SU-DHL-6 (cell line): Measurements from ENCODE around the gene LEFTY1.

Source experiments
- H2AFZ ChIP-seq: fragments of 200-600 bp; sonication (generic); 2 replicates; pipeline ENCODE4 v1.6.1; 2014; ENCODE audit warnings: low read depth, mild to moderate bottlenecking, moderate library complexity, mixed read lengths, antibody characterized with exemption, low read length; ENCODE audit not compliant: severe bottlenecking
- H3F3A ChIP-seq: fragments of 200-600 bp; shearing (Covaris generic); 2 replicates; pipeline ENCODE4 v1.6.0; 2016; ENCODE audit warnings: antibody characterized with exemption, mild to moderate bottlenecking; ENCODE audit not compliant: insufficient read depth
- H3K27ac ChIP-seq: fragments of 200-600 bp; sonication (generic); 2 replicates; pipeline ENCODE4 v1.5.1; 2016; ENCODE audit warnings: low read depth, mild to moderate bottlenecking, low read length, moderate library complexity, mixed read lengths
- H3K27me3 ChIP-seq: fragments of 200-600 bp; sonication (generic), shearing (Covaris generic); 2 replicates; pipeline ENCODE4 v1.6.0; 2014; ENCODE audit warnings: mild to moderate bottlenecking, low read length
- H3K36me3 ChIP-seq: fragments of 200-600 bp; sonication (generic); 2 replicates; pipeline ENCODE4 v1.6.1; 2014; ENCODE audit warnings: mild to moderate bottlenecking, low read length, mixed read lengths
- H3K4me2 ChIP-seq: fragments of 300-600, 200-600 bp; shearing (Covaris generic), sonication (generic); 2 replicates; pipeline ENCODE4 v1.6.0; 2014; ENCODE audit warnings: low read length, low read depth, mild to moderate bottlenecking; ENCODE audit not compliant: poor library complexity, severe bottlenecking
- H3K4me3 ChIP-seq: fragments of 200-600 bp; sonication (generic); 2 replicates; pipeline ENCODE4 v1.5.1; 2014; ENCODE audit warnings: antibody characterized with exemption, low read length, mild to moderate bottlenecking, mixed read lengths; ENCODE audit not compliant: insufficient read depth, poor library complexity, severe bottlenecking
- H3K79me2 ChIP-seq: fragments of 200-600 bp; sonication (generic); 2 replicates; pipeline ENCODE4 v1.6.1; 2014; ENCODE audit warnings: mild to moderate bottlenecking, low read length, moderate library complexity; ENCODE audit not compliant: insufficient read depth
- H3K9ac ChIP-seq: fragments of 200-600 bp; sonication (generic); 2 replicates; pipeline ENCODE4 v1.7.0; 2014; ENCODE audit warnings: mild to moderate bottlenecking, low read length
- H3K9me2 ChIP-seq: fragments of 200-600 bp; sonication (generic); replicated peaks from 2 replicates; pipeline ENCODE4 v1.6.1; 2014; ENCODE audit warnings: low read length; ENCODE audit not compliant: insufficient read depth
- H3K9me3 ChIP-seq: fragments of 200-600 bp; sonication (generic); 2 replicates; pipeline ENCODE4 v1.6.1; 2014; ENCODE audit warnings: low read length, mixed read lengths; ENCODE audit not compliant: insufficient read depth
- H4K20me1 ChIP-seq: fragments of 200-600 bp; sonication (generic); 2 replicates; pipeline ENCODE4 v1.6.1; 2014; ENCODE audit warnings: low read depth, mild to moderate bottlenecking, antibody characterized with exemption, low read length, moderate library complexity, mixed read lengths
- CTCF ChIP-seq: fragments of 200-600 bp; sonication (generic); IDR thresholded peaks from one replicate; pipeline ENCODE4 v1.5.1; 2017; ENCODE audit warnings: antibody characterized with exemption, mild to moderate bottlenecking, low read length, moderate library complexity; ENCODE audit not compliant: insufficient read depth, poor library complexity, severe bottlenecking
- EZH2phosphoT487 ChIP-seq: fragments of 200-600 bp; sonication (generic), shearing (Covaris generic); conservative IDR thresholded peaks from 2 replicates; pipeline ENCODE4 v1.6.1; 2018; ENCODE audit warnings: mild to moderate bottlenecking, antibody characterized with exemption, low read length, moderate library complexity, mixed read lengths

LEFTY1 gene

GRCh38 chr1:225871359-225872074 is 17.4 kb downstream of the LEFTY1 start:
- H3K9ac ChIP-seq: no peak overlapping the region
- no peak overlapping the region for H3K27ac ChIP-seq
- no peaks in the 10 kb centered on the region for H3K36me3 ChIP-seq
- H3F3A ChIP-seq: no peaks in the 10 kb centered on the region
- H2AFZ ChIP-seq: no peak overlapping the region
- no peaks in the 10 kb centered on the region for H3K27me3 ChIP-seq
- no peaks in the 10 kb centered on the region for H3K79me2 ChIP-seq
- no peak overlapping the region for H3K4me2 ChIP-seq
- H4K20me1 ChIP-seq: no peaks in the 10 kb centered on the region
- TF ChIP-seq CTCF: no peak
- no peak for TF ChIP-seq EZH2phosphoT487
- H3K9me2 ChIP-seq: no peaks in the 10 kb centered on the region
- H3K4me3 ChIP-seq: no peak overlapping the region
- H3K9me3 ChIP-seq: no peaks in the 10 kb centered on the region

GRCh38 chr1:225870911-225871310 is 18.0 kb downstream of the LEFTY1 start:
- H3K9ac ChIP-seq: no peak overlapping the region
- no peaks in the 10 kb centered on the region for H3K36me3 ChIP-seq
- no peaks in the 10 kb centered on the region for H3K27me3 ChIP-seq
- TF ChIP-seq CTCF: no peak
- no peak for TF ChIP-seq EZH2phosphoT487
- no peak overlapping the region for H3K4me3 ChIP-seq
- H2AFZ ChIP-seq: no peak overlapping the region
- no peak overlapping the region for H3K27ac ChIP-seq
- no peaks in the 10 kb centered on the region for H3K9me2 ChIP-seq
- H3K9me3 ChIP-seq: no peaks in the 10 kb centered on the region
- H3K79me2 ChIP-seq: no peaks in the 10 kb centered on the region
- H3K4me2 ChIP-seq: no peak overlapping the region
- H3F3A ChIP-seq: no peaks in the 10 kb centered on the region
- no peaks in the 10 kb centered on the region for H4K20me1 ChIP-seq

- H3K36me3 ChIP-seq: no peaks in the 10 kb centered on the region
These were observed 20.2 kb downstream of the LEFTY1 start for GRCh38 chr1:225868631-225869330.

More at GRCh38 chr1:225868631-225869330, 20.2 kb downstream of the LEFTY1 start:
- no peak overlapping the region for H3K4me2 ChIP-seq
- H4K20me1 ChIP-seq: no peaks in the 10 kb centered on the region
- no peaks in the 10 kb centered on the region for H3F3A ChIP-seq
- no peak overlapping the region for H3K27ac ChIP-seq
- H2AFZ ChIP-seq: no peak overlapping the region
- H3K79me2 ChIP-seq: no peaks in the 10 kb centered on the region
- no peaks in the 10 kb centered on the region for H3K27me3 ChIP-seq
- TF ChIP-seq CTCF (no peak), EZH2phosphoT487 (no peak)
- H3K9ac ChIP-seq: no peak overlapping the region
- H3K9me3 ChIP-seq: no peaks in the 10 kb centered on the region
- H3K9me2 ChIP-seq: no peaks in the 10 kb centered on the region
- H3K4me3 ChIP-seq: no peak overlapping the region
